HepG2 (cell line): Measurements from ENCODE around the gene FDPS. TPM values are rescaled to one million over a fixed set of nuclear protein-coding genes. Genes with fewer than 3 reads are reported as not detected.
A peak's percentile ranks its signal among the peaks of the same experiment; 100 is the strongest.

Experiments used
- DPF2 ChIP-seq: sonication (generic); formaldehyde crosslinking; IDR thresholded peaks from 2 replicates; pipeline ENCODE4 v1.4.0; 2020; ENCODE audit warnings: mild to moderate bottlenecking, low read depth, missing genetic modification reagents, borderline replicate concordance
- HDAC2 ChIP-seq: sonication (generic); formaldehyde crosslinking; IDR thresholded peaks from 2 replicates; pipeline ENCODE4 v1.4.0; 2020; ENCODE audit warnings: missing genetic modification reagents
- HOXA3 ChIP-seq: sonication (generic); formaldehyde crosslinking; IDR thresholded peaks from 2 replicates; pipeline ENCODE4 v1.5.0; 2020; ENCODE audit warnings: missing genetic modification reagents
- KLF15 ChIP-seq: sonication (generic); formaldehyde crosslinking; IDR thresholded peaks from 2 replicates; pipeline ENCODE4 v1.8.1; 2023; ENCODE audit warnings: borderline replicate concordance, mild to moderate bottlenecking, inconsistent platforms, missing genetic modification reagents, mixed read lengths
- MBNL3 ChIP-seq: fragments of 250-450 bp; sonication (Bioruptor Pico); conservative IDR thresholded peaks from 2 replicates; pipeline ENCODE4 v1.8.0; 2022; ENCODE audit warnings: mild to moderate bottlenecking, inconsistent platforms
- MEIS2 ChIP-seq: sonication (generic); formaldehyde crosslinking; IDR thresholded peaks from 2 replicates; pipeline ENCODE4 v1.9.0; 2021; ENCODE audit warnings: mild to moderate bottlenecking, missing genetic modification reagents
- NFKB2 ChIP-seq: sonication (generic); formaldehyde crosslinking; IDR thresholded peaks from 2 replicates; pipeline ENCODE4 v1.4.0; 2020; ENCODE audit warnings: missing genetic modification reagents, borderline replicate concordance
- POLR2A ChIP-seq, 2 experiments: IDR thresholded peaks; 2 replicates each; pipeline ENCODE4 v1.6.1; 2011; ENCODE audit warnings: low read depth in 2 of 2, low read length in 2 of 2, mild to moderate bottlenecking in 1 of 2, moderate library complexity in 1 of 2; ENCODE audit not compliant: insufficient read depth in 1 of 2
- RBM39 ChIP-seq: fragments of 200-400 bp; formaldehyde crosslinking; IDR thresholded peaks from one replicate; pipeline ENCODE4 v1.6.1; 2018; ENCODE audit warnings: antibody characterized with exemption, mild to moderate bottlenecking, low read depth, low read length; ENCODE audit not compliant: poor library complexity, severe bottlenecking
- REXO4 ChIP-seq: sonication (generic); formaldehyde crosslinking; IDR thresholded peaks from 2 replicates; pipeline ENCODE4 v1.8.0; 2022; ENCODE audit warnings: missing genetic modification reagents, mild to moderate bottlenecking, borderline replicate concordance
- SIX1 ChIP-seq: sonication (generic); formaldehyde crosslinking; IDR thresholded peaks from 2 replicates; pipeline ENCODE4 v1.4.0; 2020; ENCODE audit warnings: missing genetic modification reagents, borderline replicate concordance
- SMARCC2 ChIP-seq: fragments of 450-650 bp; IDR thresholded peaks from 2 replicates; pipeline ENCODE4 v1.6.1; 2017; ENCODE audit warnings: antibody characterized with exemption, mild to moderate bottlenecking
- STAT5B ChIP-seq: sonication (generic); formaldehyde crosslinking; IDR thresholded peaks from 2 replicates; pipeline ENCODE4 v1.4.0; 2020; ENCODE audit warnings: missing genetic modification reagents
- ZNF343 ChIP-seq: sonication (generic); formaldehyde crosslinking; IDR thresholded peaks from 2 replicates; pipeline ENCODE4 v1.4.0; 2020; ENCODE audit warnings: mild to moderate bottlenecking, missing genetic modification reagents
- ZNF678 ChIP-seq: sonication (generic); formaldehyde crosslinking; IDR thresholded peaks from 2 replicates; pipeline ENCODE4 v1.4.0; 2020; ENCODE audit warnings: mild to moderate bottlenecking, missing genetic modification reagents
- ZNF883 ChIP-seq: sonication (generic); formaldehyde crosslinking; IDR thresholded peaks from 2 replicates; pipeline ENCODE4 v1.5.1; 2020; ENCODE audit warnings: mild to moderate bottlenecking, missing genetic modification reagents; ENCODE audit errors: not compliant biosample characterization
- polyA plus RNA-seq, 8 experiments: library from polyadenylated mRNA; depleted of rRNA in 3 of 8; stranded (reverse) in 7 of 8; unstranded in 1 of 8; fragments of >200 nt; fragmentation: Illumina TruSeq in 4 of 8; extraction: Trizol in 4 of 8; gene quantifications; 2 replicates each; pipeline versions ENCODE4 v1.2.1 to v1.2.3, GENCODE V29; 2011 to 2016; ENCODE audit warnings: low read depth in 4 of 8, missing spikeins in 1 of 8, mixed read lengths in 1 of 8; ENCODE audit not compliant: insufficient read depth in 1 of 8
- total RNA-seq, 5 experiments: library from RNA; depleted of rRNA; stranded (reverse); fragments of >200 nt; fragmentation: Illumina TruSeq; extraction: Trizol; gene quantifications; 2 replicates each; pipeline ENCODE4 v1.2.3, GENCODE V29; 2016; ENCODE audit warnings: low read depth in 1 of 5
- TF ChIP-seq, protein P1 (sequence below): sonication (generic); formaldehyde crosslinking; IDR thresholded peaks from 2 replicates; pipeline ENCODE4 v1.4.0; 2020; ENCODE audit warnings: missing genetic modification reagents
- TF ChIP-seq, protein P2 (sequence below): IDR thresholded peaks from 2 replicates; pipeline ENCODE4 v1.6.1; 2016; ENCODE audit warnings: control low read depth
- TF ChIP-seq, protein P3 (sequence below): sonication (generic); formaldehyde crosslinking; IDR thresholded peaks from 2 replicates; pipeline ENCODE4 v1.4.0; 2020; ENCODE audit warnings: missing genetic modification reagents
- TF ChIP-seq, protein P4 (sequence below): sonication (generic); formaldehyde crosslinking; IDR thresholded peaks from 2 replicates; pipeline ENCODE4 v1.5.1; 2020; ENCODE audit warnings: mild to moderate bottlenecking, missing genetic modification reagents, moderate library complexity
- TF ChIP-seq, protein P5 (sequence below): sonication (generic); formaldehyde crosslinking; IDR thresholded peaks from 2 replicates; pipeline ENCODE4 v1.8.0; 2022; ENCODE audit warnings: mild to moderate bottlenecking, missing genetic modification reagents, borderline replicate concordance

FDPS gene
- total and polyA plus RNA-seq, 2 of the 13 experiments (the other 11 are each of a cell fraction or from before 2014, with no cell fraction given), result 264 to 519 TPM

DNA sequence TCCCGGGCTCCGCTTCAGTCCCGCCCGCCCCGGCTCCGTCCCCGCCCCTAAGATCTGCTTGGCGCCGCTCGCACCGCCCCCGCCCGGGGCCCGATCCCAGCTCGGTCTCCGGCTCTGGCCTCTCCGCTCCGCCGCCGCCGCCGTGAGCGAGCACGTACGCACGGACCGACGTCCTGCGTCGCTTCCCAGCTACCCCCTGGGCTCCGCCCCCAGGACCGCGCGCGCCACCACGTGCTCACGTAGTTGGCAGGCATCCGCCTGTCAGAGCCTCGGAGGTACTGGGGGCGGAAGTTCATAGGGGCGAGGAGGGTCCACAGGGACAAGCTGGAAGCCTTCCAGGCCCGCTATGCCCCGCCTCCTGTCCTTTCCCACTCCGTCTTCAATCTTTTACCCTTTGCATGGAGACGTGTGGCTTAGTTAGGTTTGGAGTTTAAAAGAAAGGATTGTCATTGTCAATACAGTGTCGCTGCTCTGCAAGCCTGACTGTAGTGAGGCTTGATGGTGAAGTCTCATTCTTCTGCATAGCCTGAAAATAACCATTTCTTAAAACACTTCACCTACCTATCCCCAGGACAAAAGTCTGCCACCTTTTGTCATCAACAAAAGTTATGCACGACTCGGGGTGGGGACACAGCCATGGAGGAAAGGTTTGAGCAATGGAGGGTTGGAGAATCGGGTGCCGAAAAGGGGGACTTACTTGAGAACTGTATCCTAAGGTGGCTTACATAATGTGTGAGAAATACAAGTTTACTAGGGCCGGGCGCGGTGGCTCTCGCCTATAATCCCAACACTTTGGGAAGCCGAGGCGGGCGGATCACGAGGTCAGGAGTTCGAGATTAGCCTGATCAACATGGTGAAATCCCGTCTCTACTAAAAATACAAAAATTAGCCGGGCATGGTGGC lies 35.1 kb upstream of the FDPS start, which contains the start of gene CLK2 (continued):
- TF ChIP-seq, protein P1, sequence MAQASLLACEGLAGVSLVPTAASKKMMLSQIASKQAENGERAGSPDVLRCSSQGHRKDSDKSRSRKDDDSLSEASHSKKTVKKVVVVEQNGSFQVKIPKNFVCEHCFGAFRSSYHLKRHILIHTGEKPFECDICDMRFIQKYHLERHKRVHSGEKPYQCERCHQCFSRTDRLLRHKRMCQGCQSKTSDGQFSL (CRISPR knock-in tag), result no peak
- TF ChIP-seq, protein P2, sequence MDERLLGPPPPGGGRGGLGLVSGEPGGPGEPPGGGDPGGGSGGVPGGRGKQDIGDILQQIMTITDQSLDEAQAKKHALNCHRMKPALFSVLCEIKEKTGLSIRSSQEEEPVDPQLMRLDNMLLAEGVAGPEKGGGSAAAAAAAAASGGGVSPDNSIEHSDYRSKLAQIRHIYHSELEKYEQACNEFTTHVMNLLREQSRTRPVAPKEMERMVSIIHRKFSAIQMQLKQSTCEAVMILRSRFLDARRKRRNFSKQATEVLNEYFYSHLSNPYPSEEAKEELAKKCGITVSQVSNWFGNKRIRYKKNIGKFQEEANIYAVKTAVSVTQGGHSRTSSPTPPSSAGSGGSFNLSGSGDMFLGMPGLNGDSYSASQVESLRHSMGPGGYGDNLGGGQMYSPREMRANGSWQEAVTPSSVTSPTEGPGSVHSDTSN (CRISPR knock-in tag), result no peak
- 0 out of 2 replicates have a peak, but pooled peaks have one; percentile 46 for TF ChIP-seq NFKB2 (CRISPR knock-in tag)
- no peak; the same call in 1 of the 2 replicates for TF ChIP-seq DPF2
- no peak for TF ChIP-seq STAT5B (CRISPR knock-in tag)
- TF ChIP-seq SMARCC2, result no peak
- TF ChIP-seq POLR2A (IDR thresholded peaks at IDR 0.05; ENCODE audit: insufficient read depth in 1 of 2, low read depth in 2 of 2, low read length in 2 of 2), result peak in 1 of 2 experiments; percentile 68; a peak in 2 of 4 replicates
- peak; percentile 89 for TF ChIP-seq HOXA3
- TF ChIP-seq REXO4 (CRISPR knock-in tag), result no peak
- no peak for TF ChIP-seq ZNF678
- TF ChIP-seq MEIS2 (CRISPR knock-in tag), result peak; percentile 78; the same call in 1 of the 2 replicates
- TF ChIP-seq, protein P3, sequence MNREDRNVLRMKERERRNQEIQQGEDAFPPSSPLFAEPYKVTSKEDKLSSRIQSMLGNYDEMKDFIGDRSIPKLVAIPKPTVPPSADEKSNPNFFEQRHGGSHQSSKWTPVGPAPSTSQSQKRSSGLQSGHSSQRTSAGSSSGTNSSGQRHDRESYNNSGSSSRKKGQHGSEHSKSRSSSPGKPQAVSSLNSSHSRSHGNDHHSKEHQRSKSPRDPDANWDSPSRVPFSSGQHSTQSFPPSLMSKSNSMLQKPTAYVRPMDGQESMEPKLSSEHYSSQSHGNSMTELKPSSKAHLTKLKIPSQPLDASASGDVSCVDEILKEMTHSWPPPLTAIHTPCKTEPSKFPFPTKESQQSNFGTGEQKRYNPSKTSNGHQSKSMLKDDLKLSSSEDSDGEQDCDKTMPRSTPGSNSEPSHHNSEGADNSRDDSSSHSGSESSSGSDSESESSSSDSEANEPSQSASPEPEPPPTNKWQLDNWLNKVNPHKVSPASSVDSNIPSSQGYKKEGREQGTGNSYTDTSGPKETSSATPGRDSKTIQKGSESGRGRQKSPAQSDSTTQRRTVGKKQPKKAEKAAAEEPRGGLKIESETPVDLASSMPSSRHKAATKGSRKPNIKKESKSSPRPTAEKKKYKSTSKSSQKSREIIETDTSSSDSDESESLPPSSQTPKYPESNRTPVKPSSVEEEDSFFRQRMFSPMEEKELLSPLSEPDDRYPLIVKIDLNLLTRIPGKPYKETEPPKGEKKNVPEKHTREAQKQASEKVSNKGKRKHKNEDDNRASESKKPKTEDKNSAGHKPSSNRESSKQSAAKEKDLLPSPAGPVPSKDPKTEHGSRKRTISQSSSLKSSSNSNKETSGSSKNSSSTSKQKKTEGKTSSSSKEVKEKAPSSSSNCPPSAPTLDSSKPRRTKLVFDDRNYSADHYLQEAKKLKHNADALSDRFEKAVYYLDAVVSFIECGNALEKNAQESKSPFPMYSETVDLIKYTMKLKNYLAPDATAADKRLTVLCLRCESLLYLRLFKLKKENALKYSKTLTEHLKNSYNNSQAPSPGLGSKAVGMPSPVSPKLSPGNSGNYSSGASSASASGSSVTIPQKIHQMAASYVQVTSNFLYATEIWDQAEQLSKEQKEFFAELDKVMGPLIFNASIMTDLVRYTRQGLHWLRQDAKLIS (CRISPR knock-in tag), result no peak
- TF ChIP-seq KLF15 (CRISPR knock-in tag), result no peak
- TF ChIP-seq, protein P4, sequence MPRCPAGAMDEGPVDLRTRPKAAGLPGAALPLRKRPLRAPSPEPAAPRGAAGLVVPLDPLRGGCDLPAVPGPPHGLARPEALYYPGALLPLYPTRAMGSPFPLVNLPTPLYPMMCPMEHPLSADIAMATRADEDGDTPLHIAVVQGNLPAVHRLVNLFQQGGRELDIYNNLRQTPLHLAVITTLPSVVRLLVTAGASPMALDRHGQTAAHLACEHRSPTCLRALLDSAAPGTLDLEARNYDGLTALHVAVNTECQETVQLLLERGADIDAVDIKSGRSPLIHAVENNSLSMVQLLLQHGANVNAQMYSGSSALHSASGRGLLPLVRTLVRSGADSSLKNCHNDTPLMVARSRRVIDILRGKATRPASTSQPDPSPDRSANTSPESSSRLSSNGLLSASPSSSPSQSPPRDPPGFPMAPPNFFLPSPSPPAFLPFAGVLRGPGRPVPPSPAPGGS, result peak; percentile 77; the same call in 1 of the 2 replicates
- peak; percentile 50 for TF ChIP-seq ZNF883
- no peak for TF ChIP-seq MBNL3 (CRISPR knock-in tag)
- no peak for TF ChIP-seq ZNF343 (CRISPR knock-in tag)
- peak; percentile 47 for TF ChIP-seq RBM39
- TF ChIP-seq, protein P5, sequence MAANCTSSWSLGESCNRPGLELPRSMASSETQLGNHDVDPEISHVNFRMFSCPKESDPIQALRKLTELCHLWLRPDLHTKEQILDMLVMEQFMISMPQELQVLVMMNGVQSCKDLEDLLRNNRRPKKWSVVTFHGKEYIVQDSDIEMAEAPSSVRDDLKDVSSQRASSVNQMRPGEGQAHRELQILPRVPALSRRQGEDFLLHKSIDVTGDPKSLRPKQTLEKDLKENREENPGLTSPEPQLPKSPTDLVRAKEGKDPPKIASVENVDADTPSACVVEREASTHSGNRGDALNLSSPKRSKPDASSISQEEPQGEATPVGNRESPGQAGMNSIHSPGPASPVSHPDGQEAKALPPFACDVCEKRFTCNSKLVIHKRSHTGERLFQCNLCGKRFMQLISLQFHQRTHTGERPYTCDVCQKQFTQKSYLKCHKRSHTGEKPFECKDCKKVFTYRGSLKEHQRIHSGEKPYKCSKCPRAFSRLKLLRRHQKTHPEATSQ (CRISPR knock-in tag), result 0 out of 2 replicates have a peak, but pooled peaks have one; percentile 61
- peak; percentile 77; the same call in 1 of the 2 replicates for TF ChIP-seq HDAC2 (CRISPR knock-in tag)
- TF ChIP-seq SIX1, result 0 out of 2 replicates have a peak, but pooled peaks have one; percentile 16
